ENCODE results near the gene LIN7C. TPM values are rescaled to one million over a fixed set of nuclear protein-coding genes. Genes with fewer than 3 reads are reported as not detected.
"Not testable (repeated sequence)": the region's sequence is repeated elsewhere in the genome, so short reads cannot be mapped to it uniquely, and the experiment has no call there.

LIN7C gene
- total RNA-seq, 1 experiment from 2014 or later, result 39.8 TPM

DNA sequence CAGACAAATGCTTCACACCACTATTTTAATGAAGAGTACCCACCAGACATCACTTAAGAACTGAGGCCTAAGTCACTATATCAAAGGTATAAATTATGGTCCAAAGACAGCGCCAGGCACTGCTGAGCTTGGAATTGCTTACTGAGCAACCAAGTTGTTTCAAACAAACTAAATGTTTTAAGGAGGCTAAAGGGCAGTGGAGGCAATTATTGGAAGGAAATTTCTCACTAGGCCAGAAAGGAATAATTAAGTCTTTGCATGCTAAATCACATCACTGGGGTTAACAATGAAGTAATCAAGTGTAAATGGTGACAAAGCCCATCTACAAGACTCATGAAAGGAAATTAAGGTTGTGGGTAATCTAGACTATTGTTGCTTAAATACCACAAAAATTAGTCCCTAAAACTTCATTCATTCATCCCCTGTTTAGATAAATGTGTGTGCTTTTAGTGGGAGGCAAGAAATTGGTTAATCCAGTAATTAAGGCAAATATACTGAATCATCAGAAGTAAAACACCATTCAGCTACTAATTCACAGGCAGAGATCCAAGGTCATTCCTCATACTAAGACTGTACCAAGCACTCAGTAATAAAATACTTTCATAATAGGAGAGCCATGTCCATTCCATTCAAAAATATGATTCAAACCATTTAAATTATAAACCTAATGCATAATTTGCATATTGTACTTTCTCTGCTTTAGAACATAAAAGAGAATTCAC, 55.2 kb downstream of the LIN7C start:
- peaks cover 24% of the 10 kb centered on the region for H3K4me1 ChIP-seq
- H3K27me3 Mint-ChIP-seq (ENCODE audit: insufficient read depth, unreplicated experiment), result no peaks in the 10 kb centered on the region
- BruUV-seq (replicated peaks), result no TSS peak
- H3K27me3 ChIP-seq (replicated peaks; ENCODE audit: control insufficient read depth, insufficient read depth, low read length), result no peaks in the 10 kb centered on the region
- ChIA-PET CTCF (no interaction called here), POLR2A (no interaction called here)
- H3K9me3 Mint-ChIP-seq (ENCODE audit: unreplicated experiment), result peaks cover 10% of the 10 kb centered on the region
- H3K4me3 Mint-ChIP-seq (ENCODE audit: unreplicated experiment), result no peak overlapping the region
- peaks cover 19% of the 10 kb centered on the region for H3K4me1 Mint-ChIP-seq (ENCODE audit: low read depth, unreplicated experiment)
- H3K36me3 Mint-ChIP-seq (ENCODE audit: insufficient read depth, unreplicated experiment), result no peaks in the 10 kb centered on the region
- TF ChIP-seq, protein P1, sequence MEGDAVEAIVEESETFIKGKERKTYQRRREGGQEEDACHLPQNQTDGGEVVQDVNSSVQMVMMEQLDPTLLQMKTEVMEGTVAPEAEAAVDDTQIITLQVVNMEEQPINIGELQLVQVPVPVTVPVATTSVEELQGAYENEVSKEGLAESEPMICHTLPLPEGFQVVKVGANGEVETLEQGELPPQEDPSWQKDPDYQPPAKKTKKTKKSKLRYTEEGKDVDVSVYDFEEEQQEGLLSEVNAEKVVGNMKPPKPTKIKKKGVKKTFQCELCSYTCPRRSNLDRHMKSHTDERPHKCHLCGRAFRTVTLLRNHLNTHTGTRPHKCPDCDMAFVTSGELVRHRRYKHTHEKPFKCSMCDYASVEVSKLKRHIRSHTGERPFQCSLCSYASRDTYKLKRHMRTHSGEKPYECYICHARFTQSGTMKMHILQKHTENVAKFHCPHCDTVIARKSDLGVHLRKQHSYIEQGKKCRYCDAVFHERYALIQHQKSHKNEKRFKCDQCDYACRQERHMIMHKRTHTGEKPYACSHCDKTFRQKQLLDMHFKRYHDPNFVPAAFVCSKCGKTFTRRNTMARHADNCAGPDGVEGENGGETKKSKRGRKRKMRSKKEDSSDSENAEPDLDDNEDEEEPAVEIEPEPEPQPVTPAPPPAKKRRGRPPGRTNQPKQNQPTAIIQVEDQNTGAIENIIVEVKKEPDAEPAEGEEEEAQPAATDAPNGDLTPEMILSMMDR (IDR thresholded peaks at IDR 0.05; ENCODE audit: insufficient read depth in 1 of 2, low read depth in 1 of 2, low read length in 1 of 2, severe bottlenecking in 1 of 2, unreplicated experiment in 1 of 2), result no peak
- intact Hi-C loops (cut with micrococcal nuclease; ENCODE audit: unreplicated experiment), result no loop called here
- no peaks in the 10 kb centered on the region for H3K36me3 ChIP-seq (ENCODE audit: control insufficient read depth, insufficient read depth, low read length)
- no peaks in the 10 kb centered on the region for H3K9me3 ChIP-seq
- no peak overlapping the region for H3K4me3 ChIP-seq (ENCODE audit: low read depth, low read length)
- H3K27ac Mint-ChIP-seq (ENCODE audit: unreplicated experiment), result no peak overlapping the region
- no peak for DNase-seq

DNA sequence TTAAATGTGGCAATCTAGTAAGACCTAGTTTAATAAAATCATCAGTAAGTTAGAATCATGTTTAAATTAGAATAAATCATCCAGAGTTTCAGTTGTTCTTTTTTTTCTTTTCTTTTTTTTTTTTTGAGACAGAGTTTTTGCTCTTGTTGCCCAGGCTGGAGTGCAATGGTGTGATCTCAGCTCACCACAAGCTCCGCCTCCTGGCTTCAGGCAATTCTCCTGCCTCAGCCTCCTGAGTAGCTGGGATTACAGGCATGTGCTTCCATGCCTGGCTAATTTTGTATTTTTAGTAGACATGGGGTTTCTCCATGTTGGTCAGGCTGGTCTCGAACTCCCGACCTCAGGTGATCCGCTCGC, 58.4 kb downstream of the LIN7C start:
- intact Hi-C loops (cut with micrococcal nuclease; ENCODE audit: unreplicated experiment); DNase-seq; H3K9me3 ChIP-seq; CTCF ChIA-PET; BruUV-seq (replicated peaks); H3K36me3 Mint-ChIP-seq (ENCODE audit: insufficient read depth, unreplicated experiment); H3K27me3 ChIP-seq (replicated peaks; ENCODE audit: control insufficient read depth, insufficient read depth, low read length); H3K9me3 Mint-ChIP-seq (ENCODE audit: unreplicated experiment); POLR2A ChIA-PET; H3K27me3 Mint-ChIP-seq (ENCODE audit: insufficient read depth, unreplicated experiment); H3K27ac Mint-ChIP-seq (ENCODE audit: unreplicated experiment); H3K4me1 Mint-ChIP-seq (ENCODE audit: low read depth, unreplicated experiment); H3K4me3 ChIP-seq (ENCODE audit: low read depth, low read length); H3K36me3 ChIP-seq (ENCODE audit: control insufficient read depth, insufficient read depth, low read length); H3K4me1 ChIP-seq; H3K4me3 Mint-ChIP-seq (ENCODE audit: unreplicated experiment): not testable (repeated sequence)

DNA sequence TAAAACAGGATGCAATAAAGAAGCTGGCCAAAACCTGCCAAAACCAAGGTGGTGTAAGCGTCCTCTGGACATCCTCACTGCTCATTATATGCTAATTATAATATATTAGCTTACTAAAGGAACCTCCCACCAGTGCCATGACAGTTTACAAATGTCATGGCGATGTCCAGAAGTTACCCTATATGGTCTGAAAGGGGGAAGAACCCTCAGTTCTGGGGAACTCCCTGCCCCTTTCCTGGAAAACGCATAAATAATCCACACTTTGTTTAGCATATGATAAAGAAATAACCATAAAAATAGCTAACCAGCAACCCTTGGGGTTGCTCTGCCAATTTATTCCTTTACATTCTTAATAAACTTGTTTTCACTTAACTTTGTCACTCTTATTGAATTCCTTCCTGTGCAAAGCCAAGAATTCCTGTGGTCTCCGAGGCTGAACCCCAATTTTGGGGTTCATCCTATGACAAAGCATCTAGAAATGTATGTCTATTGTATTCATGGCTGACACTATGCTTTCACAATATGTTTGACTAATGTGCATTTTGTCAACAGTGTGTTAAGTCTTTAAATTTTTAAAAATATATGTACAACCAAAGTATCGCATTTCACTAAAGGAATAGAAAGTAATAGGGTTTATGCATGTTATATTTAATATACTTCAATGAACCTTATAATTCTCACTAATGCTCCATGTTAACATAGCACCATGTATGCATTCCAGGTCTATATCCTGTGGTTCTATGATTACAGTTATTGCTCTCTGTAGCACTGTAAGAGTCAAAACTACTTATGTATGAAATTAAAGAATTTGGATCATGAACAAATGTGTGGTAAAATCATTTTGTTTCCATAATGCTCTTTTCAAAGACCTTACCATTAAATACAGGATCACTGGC, 59.0 kb downstream of the LIN7C start:
- H3K9me3 Mint-ChIP-seq (ENCODE audit: unreplicated experiment), result no peaks in the 10 kb centered on the region
- intact Hi-C loops (cut with micrococcal nuclease; ENCODE audit: unreplicated experiment), result no loop called here
- CTCF ChIA-PET, result no interaction called here
- no TSS peak for BruUV-seq (replicated peaks)
- DNase-seq, result no peak
- no peak overlapping the region for H3K4me3 Mint-ChIP-seq (ENCODE audit: unreplicated experiment)
- H3K9me3 ChIP-seq, result no peaks in the 10 kb centered on the region
- H3K4me1 ChIP-seq, result no peaks in the 10 kb centered on the region
- peaks cover 8% of the 10 kb centered on the region for H3K4me1 Mint-ChIP-seq (ENCODE audit: low read depth, unreplicated experiment)
- POLR2A ChIA-PET, result no interaction called here
- H3K36me3 ChIP-seq (ENCODE audit: control insufficient read depth, insufficient read depth, low read length), result no peaks in the 10 kb centered on the region
- H3K4me3 ChIP-seq (ENCODE audit: low read depth, low read length), result no peak overlapping the region
- H3K36me3 Mint-ChIP-seq (ENCODE audit: insufficient read depth, unreplicated experiment), result no peaks in the 10 kb centered on the region
- TF ChIP-seq, protein P1 (IDR thresholded peaks at IDR 0.05; ENCODE audit: insufficient read depth in 1 of 2, low read depth in 1 of 2, low read length in 1 of 2, severe bottlenecking in 1 of 2, unreplicated experiment in 1 of 2), result no peak
- H3K27me3 ChIP-seq (replicated peaks; ENCODE audit: control insufficient read depth, insufficient read depth, low read length), result no peaks in the 10 kb centered on the region
- H3K27ac Mint-ChIP-seq (ENCODE audit: unreplicated experiment), result no peak overlapping the region
- no peaks in the 10 kb centered on the region for H3K27me3 Mint-ChIP-seq (ENCODE audit: insufficient read depth, unreplicated experiment)
